NCI-H1930 (cell line): ENCODE results near the gene CTXND2.
A peak's percentile ranks its signal among the peaks of the same experiment; 100 is the strongest.
"Not testable (repeated sequence)": the region's sequence is repeated elsewhere in the genome, so short reads cannot be mapped to it uniquely, and the experiment has no call there.

ENCODE experiments used
- DNase-seq, 2 experiments: peaks; one replicate each; lab custom pipeline; 2025; lab: John Stamatoyannopoulos, UW

Gene CTXND2

DNA sequence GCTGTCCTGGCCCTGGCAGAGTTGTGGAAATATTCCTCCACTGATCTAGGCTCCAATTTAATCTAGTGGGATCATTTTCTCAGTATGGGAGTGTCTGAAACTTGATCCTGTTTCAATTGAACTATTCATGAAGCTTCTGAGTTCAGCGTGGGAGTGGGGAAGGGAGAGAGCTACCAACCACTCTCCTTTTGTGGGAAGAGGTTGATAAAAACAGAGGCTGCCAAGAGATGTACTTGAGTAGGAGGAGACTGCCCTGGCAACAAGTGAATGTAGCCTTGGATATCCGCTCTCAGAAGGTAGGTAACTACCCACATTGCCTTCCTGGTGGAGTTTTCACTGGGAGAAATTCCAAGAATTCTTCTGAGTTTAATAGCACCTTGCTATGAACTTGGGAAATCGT, at the start of gene CTXND2:
Gene CTXND2 (plus strand): TSS at position 119 of the 400 bp plus-strand sequence. CDS start 25,179 bp downstream, outside the sequence.
- DNase-seq = no peak

DNA sequence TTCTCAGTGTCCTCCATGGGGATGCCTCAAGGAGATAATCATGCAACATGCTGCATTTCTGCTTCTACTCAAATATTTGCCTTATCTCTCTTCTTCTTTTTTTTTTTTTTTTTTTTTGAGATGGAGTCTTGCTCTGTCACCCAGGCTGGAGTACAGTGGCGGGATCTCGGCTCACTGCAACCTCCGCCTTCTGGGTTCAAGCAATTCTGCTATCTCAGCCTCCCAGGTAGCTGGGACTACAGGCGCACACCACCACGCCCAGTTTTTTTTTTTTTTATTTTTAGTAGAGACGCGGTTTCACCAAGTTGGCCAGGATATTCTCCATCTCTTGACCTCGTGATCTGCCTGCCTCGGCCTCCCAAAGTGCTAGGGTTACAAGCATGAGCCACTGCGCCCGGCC, 46.1 kb upstream of the CTXND2 start:
- DNase-seq = not testable (repeated sequence)

DNA sequence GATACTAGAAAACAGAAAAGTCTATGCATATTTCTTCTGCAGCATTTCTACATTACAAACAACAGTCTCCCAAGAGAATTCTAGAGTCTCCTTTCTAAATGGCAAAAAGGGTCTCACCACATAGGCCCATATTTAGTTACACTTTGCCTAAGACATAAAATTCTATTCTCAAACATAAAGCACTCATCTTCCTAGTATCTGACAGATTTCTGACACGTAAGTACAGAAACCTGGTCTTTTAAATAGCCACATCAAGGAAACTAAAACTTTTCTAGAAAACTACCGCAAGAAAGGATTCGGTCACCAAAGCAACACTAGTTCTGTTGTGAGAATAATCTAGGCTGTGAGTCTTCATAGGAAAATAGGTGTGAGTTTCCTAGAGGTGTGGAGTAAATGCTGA, 45.3 kb upstream of the CTXND2 start:
- DNase-seq = no peak

DNA sequence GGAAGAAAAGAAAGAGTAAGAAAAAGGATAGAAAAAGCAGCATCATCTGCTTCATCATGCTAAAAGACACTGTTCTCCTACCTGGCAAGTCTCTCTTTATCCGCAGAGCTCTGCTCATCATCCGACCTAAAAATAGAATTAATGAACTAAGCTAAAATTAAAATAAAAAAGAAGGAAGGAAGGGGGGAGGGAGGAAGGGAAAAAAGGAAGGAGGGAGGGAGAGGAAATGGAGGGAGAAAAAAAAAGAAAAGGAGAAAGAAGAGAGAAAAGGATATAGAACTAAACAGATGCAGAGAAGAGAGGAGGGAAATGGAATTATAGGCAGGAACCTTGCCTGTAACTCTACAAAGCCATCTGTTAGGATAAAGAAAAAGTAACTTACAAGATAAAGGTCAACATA, 44.6 kb upstream of the CTXND2 start:
- DNase-seq = no peak

DNA sequence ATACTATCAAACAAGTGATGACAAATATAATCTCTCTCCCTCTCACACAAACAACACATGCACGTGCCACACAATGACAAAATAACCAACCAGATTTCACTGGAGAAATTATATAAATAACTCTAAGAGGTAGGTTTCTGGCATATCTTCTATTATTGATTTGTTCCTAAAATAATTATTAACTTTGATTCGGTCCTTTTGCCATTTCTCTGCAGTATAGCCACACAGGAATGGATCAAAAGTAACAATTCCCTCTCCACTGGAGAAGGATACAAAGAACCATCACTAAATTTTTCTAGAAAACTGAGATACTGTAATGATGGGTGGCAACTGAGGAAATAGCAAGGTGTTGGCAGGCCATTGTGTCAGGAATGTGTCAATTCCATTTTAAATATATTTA, 44.0 kb upstream of the CTXND2 start:
- DNase-seq = no peak

DNA sequence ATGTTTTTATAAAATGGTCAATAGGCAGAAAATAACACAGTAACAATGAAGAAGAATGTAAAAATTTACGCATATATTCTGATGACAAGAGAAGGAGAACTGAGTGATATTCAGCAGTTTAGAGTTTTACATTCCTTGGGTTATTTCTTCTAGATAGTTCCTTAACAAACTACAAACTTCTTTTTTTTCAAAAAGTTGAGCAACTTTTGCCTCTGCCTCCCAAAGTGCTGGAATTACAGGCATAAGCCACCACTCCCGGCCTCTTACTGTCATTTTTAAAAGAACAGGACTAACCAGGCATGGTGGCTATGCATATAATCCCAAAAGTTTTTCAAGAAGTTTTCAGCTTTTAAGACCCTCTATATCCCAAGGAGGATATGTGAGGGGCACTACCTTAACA, 43.5 kb upstream of the CTXND2 start:
- DNase-seq = no peak

DNA sequence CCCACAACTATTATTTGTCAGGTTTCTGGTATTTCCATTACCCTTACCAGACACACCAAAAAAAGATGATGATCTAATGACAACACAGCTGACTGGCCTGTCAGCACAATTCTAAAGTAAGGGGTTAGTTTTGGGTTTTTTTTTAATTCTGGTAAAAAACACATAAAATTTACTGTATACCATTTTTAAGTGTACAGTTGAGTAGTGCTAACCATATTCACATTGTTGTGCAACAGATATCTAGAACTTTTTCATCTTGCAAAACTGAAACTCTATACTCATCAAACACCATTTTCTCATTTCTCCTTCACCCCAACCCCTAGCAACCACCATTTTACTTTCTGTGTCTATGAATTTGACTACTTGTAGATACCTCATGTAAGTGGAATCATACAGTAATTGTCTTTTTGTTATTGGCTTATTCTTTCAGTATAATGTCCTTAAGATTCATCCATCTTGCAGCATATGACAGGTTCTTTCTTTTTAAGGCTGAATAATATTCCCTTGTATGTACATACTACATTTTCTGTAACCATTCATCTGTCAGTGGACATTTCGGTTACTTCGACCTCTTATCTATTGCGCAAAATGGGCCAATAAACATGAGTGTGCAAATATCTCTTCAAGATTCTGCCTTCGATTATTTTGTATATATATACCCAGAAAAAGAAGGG, 40.3 kb upstream of the CTXND2 start:
- no peak for DNase-seq

DNA sequence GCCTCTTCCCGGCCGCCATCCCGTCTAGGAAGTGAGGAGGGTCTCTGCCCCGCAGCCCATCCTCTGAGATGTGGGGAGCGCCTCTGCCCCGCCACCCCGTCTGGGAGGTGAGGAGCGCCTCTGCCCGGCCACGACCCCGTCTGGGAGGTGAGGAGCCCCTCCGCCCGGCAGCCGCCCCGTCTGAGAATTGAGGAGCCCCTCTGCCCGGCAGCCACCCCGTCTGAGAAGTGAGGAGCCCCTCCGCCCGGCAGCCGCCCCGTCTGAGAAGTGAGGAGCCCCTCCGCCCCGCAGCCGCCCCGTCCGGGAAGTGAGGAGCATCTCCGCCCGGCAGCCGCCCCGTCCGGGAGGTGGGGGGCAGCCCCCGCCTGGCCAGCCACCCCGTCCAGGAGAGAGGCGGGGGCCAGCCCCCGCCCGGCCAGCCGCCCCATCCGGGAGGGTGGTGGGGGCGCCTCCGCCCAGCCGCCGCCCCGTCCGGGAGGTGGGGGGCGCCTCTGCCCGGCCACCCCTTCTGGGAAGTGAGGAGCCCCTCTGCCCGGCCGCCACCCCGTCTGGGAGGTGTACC, 36.1 kb upstream of the CTXND2 start:
- not testable (repeated sequence) for DNase-seq

DNA sequence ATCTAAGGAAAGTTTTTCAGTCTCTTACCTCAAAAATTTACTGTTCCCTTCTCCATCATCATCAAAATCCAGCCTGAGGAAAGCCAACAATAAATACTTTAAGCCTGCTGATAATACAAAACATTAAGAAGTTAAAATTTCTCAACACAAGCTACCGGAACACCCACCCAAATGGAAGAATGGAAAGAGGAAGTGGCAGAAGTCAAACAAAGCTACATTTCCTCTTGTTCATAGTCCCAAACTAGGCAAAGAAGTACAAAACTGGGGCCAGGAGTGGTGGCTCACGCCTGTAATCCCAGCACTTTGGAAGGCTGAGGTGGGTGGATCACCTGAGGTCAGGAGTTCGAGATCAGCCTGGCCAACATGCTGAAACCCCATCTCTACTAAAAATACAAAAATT, 34.2 kb upstream of the CTXND2 start:
- DNase-seq = not testable (repeated sequence)

DNA sequence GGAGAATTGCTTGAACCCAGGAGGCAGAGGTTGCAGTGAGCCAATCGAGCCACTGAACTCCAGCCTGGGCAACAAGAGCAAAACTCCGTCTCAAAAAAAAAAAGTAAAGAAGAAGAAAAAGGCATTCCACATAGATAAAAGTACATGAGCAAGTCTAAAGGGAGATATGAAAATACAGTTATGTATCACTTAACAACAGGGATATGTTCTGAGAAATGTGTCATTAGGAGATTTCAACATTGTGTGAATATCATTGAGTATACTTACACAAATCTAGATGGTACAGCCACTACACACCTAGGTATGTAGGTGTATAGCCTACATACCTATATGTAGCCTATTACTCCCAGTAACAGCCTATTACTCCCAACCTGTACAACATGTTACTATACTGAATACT, 23.2 kb upstream of the CTXND2 start:
- no peak for DNase-seq

DNA sequence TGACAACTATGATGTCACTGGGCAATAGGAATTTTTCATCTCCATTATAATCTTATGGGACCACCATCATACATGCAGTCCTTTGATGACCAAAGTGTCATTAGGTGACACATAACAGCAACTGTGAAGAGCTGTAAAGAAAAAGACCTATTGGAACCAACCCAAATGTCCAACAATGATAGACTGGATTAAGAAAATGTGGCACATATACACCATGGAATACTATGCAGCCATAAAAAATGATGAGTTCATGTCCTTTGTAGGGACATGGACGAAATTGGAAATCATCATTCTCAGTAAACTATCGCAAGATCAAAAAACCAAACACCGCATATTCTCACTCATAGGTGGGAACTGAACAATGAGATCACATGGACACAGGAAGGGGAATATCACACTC, 22.7 kb upstream of the CTXND2 start:
- not testable (repeated sequence) for DNase-seq

DNA sequence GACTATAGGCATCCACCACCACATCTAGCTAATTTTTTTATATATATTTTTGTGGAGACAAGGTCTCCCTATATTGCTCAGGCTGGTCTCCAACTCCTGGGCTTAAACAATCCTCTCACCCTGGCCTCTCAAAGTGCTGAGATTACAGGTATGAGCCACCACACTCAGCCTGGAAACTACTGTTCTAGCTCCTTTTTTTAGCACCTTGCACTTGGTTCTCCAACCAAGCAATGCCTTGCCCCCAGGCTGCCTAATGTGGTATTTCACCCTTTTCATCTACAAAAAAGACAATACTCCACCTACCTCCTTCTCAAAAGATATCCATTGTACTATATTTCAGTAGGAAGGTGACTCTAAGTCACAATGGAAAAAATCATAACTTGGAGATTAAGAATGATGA, 17.3 kb upstream of the CTXND2 start:
- no peak for DNase-seq

DNA sequence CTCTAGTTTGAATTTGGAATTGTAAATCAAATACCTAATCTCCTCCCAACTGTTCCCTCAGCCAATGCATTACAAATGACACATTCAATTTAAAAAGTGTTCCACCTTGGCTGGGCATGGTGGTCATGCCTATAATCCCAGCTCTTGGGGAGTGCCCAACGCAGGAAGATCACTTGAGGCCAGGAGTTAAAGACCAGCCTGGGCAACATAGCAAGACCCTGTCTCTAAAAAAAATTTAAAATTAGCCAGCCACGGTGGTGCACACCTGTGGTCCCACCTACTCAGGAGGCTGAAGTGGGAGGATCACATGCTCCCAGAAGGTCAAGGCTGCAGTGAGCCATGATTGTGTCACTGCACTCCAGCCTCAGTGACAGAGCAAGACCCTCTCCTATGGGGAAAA, 14.4 kb upstream of the CTXND2 start:
- no peak for DNase-seq

DNA sequence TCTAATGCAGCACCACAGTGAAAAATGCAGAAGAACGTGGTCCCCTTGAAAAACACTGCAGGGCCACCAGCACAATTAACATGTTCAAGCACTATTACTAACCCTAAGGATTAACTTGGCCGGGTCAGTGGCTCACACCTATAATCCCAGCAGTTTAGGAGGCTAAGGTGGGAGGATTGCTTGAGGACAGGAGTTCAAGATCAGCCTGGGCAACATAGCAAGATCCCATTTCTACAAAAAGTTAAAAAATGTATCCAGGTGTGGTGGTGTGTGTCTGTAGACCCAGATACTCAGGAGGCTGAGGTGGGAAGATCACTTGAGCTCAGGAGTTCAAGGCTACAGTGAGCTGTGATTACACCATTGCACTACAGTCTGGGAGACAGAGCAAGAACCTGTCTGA, 13.4 kb upstream of the CTXND2 start:
- no peak for DNase-seq

DNA sequence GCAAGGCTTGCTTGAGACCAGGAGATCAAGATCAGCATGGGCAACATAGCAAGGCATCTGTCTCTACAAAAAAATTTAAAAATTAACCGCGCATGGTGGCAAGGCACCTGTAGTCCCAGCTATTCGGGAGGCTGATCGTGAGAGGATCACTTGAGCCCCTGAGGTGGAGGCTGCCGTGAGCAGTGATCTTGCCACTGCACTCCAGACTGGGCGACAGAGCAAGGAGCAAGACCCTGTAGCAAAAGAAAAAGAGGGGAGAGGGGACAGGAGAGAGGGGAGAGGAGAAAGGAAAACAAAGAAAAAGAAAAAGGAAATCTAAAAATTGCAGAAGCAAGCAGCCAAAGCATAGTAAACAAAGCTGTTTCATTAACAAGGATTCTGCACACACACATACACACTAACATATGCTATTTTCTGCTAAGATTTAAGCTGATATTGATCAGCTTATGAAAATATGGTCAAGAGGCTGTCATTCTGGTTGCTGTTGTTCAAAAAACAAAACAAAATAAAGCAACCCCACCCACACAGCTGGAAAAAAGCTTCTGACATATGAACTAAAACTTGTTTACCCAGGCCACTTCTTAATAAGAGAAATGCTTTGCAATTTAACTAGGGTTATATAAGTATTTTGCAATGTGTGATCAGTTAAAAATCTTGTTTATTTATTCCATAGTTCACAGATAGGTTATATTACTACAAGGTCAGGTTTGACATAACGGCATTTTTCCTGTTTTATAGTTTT, 12.3 kb upstream of the CTXND2 start:
- DNase-seq = no peak

DNA sequence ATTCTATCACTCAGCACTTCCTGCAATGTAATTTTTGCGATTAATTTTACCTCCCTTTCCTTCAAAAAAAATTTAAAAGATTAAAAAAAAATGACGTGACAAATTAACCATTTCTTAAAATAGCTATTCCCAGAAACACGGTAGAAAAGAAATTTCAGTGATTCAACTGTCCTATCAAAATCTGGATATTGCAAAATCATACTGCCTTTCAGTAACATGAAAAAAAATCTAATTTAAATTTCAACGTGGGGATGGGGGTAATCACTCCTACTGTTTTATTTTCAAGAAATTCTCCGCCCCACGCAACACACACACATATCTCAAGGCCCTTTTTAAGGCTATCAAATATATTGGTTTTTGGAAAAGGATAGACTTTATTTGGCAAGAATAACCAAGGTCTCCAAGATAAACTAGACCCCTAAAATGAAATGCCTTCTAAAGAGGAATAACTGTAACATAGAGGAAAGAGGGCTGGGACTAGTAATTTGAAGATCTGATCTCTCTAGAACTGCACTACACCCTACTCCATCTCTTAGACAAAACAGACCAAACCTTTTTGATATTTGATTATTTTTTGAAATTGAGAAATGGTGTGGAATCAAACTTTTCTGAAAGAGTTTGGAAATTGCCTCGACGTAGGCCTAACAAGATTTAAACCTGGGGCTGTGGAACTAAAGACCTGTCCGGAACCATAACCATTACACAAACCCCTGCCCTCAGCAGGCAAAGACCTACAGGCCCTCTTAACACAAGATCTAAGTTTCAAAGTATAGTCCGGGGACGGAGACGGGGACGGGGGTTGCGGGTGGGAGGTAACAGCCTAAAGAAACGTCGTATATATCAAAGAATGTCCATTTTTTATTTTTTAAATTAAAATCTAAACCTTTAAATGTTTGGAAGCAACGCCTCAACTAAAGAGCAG, 11.5 kb upstream of the CTXND2 start:
- DNase-seq = no peak

DNA sequence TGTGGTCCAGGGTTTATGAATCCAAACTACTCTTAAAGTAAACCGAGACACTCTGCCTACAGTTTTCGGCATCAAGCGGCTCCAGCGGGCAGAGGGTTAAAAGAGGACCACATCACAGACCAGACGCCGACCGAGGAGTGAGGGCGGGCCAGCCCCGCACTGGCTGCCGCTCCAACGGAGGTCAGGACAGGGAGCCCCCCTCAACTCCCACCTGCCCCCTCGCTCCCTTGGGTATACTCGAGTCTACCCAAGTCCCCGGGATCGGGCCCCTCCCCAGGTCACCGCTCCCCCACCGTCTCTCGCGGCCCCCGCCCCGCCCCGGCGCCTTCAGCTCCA, 10.8 kb upstream of the CTXND2 start:
- DNase-seq = peak; percentile 72

DNA sequence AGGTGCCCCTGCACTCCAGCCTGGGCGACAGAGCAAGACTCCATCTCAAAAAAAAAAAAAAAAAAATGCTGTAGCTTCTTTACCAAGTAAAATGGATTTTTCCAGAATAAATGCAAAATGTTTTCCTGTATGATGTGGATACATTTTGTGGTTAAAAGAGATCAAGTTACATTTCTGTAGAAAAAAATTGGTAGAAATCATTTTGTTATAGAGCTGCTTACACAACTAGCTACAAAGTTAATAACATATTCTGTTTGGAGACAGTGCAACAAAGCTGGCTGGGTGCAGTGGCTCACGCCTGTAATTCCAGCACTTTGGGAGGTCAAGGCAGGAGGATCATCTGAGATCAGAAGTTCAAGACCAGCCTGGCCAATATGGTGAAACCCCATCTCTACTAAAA, 8.0 kb upstream of the CTXND2 start:
- DNase-seq = not testable (repeated sequence)

DNA sequence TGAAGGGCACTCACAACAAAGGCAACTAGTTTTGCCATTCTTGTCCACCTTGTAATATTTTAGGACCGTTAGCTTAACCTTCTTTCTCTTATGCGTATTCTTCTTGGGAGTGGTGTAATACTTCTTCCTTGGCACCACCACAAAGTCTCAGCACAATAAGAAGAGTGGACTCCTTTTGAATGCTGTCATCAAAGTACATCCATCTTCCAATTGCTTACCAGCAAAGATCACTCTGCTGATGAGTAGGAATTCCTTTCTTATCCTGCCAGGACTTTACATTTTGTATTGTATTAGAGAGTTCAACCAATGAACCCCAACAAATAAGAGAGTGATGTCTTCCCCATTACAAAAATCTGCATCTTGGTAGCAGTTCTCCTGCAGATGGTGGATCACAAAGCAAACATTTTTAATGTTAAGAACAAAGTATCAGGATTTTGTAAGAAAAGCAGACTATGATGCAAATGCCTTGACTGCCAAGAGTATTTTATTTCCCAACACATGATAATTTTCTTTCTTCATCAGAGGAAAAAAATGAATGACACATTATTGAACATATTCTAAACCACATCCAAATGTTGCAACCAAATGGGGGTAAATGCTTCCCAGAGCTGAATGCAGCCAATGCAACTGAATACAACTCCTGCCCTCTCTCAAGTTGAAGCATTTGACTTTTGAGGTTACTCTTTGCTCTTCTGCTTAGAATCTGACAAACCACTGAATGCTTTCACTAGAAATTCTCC, 5.4 kb upstream of the CTXND2 start:
- no peak for DNase-seq

DNA sequence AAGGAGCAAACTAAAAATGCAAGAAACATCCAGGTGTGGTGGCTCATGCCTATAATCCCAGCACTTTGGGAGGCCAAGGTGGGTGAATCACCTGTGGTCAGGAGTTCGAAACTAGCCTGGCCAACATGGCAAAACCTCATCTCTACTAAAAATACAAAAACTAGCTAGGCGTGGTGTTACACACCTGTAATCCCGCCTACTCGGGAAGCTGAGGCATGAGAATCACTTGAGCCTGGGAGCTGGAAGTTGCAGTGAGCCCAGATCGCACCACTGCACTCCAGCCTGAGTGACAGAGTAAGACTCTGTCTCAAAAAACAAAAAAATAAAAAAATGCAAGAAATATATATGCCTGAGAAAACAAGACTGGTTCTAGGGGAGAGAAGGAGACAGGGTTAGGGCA, 3.8 kb upstream of the CTXND2 start:
- not testable (repeated sequence) for DNase-seq

DNA sequence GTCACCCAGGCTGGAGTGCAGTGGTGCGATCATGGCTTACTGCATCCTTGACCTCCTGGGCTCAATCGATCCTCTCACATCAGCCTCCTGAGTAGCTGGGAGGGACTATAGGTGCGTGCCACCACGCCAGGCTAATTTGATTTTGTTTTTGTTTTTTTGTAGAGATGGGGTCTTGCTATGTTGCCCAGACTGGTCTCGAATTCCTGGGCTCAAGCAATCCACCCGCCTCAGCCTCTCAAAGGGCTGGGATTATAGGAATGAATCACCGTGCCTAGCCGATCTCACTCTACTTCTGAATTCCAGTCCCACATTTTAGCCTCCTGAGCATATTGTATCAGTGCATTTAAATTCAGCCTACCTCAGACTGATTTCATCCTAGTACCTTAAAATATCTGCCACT, 1.8 kb downstream of the CTXND2 start:
- no peak for DNase-seq

DNA sequence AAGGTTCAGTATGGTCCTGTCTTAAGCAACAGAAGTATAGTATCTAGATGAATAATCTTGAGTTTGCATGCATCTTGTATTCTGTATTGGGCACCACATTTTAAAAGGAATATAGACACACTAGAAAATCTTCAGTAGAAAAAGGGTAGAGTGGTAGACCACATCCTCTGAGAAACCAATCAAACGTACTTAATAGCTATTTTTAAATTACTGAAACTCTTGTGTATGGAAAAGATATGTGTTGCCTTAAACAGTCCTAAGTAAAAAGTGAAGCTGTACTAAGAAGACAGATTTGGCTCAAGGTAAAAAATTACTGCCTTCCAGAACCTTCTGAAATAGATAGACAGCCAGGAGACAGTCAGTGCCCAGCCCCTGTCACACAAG, 3.1 kb downstream of the CTXND2 start:
- no peak for DNase-seq
